Activated CD4-positive, alpha-beta T cell treated with anti-CD3 and anti-CD28 coated beads, Interleukin-2, amount 50 U/mL, for 1 hour (primary cell): Measurements from ENCODE around the gene EYA4.

Source experiments
- DNase-seq: peaks from one replicate; pipeline ENCODE4 v3.0.0-alpha.2; 2020

EYA4 gene

GRCh38 chr6:133241086-133241900 lies at the start of gene EYA4:
Gene EYA4, plus strand, starts transcription at chr6:133241357. Its CDS starts 33,424 bp downstream, at chr6:133274781.
- DNase-seq: no peak

- DNase-seq: no peak
Observed at GRCh38 chr6:133193396-133193795, 47.8 kb upstream of the EYA4 start.

DNA sequence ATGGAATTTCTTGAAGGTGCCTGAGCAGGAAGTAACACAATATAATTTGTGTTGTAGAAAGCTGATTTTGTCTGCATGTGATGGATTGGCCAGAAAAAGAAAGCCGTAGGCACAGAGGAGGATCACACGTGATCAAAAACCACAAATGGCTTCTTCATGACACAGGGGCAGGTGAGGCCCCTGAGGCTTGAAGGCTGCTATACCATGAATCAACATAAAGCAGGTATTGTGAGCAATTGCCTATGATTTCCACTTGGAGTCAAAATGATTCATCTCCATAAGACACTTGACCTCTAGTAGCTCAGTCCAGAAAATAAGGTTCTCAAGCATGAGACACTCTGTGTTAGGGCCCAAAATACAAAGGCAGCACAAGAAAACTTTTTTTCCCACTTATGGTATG lies 42.4 kb upstream of the EYA4 start:
- no peak for DNase-seq

- DNase-seq: no peak
Observed at GRCh38 chr6:133201231-133201630, 39.9 kb upstream of the EYA4 start.

- DNase-seq: no peak
Observed at GRCh38 chr6:133202610-133203343, 38.4 kb upstream of the EYA4 start.

DNA sequence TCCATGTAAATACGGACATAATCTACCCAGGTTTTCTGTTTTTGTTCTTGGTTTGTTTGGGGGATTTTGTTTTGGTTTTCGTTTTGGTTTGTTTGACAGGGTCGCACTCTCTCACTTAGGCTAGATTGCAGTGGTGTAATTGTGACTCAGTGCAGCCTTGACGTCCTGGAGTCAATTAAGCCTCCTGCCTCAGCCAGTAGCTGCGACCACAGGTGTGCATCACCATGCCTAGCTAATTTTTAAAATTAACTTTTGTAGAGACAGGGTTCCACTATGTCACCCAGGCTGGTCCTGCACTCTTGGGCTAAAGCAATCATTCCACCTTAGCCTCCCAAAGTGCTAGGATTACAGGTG lies 37.8 kb upstream of the EYA4 start:
- no peak for DNase-seq

- DNase-seq: no peak
Observed at GRCh38 chr6:133205304-133205703, 35.9 kb upstream of the EYA4 start.

GRCh38 chr6:133206942-133207341 lies 34.2 kb upstream of the EYA4 start:
- DNase-seq: no peak

GRCh38 chr6:133207754-133208153 lies 33.4 kb upstream of the EYA4 start:
- DNase-seq: no peak

DNA sequence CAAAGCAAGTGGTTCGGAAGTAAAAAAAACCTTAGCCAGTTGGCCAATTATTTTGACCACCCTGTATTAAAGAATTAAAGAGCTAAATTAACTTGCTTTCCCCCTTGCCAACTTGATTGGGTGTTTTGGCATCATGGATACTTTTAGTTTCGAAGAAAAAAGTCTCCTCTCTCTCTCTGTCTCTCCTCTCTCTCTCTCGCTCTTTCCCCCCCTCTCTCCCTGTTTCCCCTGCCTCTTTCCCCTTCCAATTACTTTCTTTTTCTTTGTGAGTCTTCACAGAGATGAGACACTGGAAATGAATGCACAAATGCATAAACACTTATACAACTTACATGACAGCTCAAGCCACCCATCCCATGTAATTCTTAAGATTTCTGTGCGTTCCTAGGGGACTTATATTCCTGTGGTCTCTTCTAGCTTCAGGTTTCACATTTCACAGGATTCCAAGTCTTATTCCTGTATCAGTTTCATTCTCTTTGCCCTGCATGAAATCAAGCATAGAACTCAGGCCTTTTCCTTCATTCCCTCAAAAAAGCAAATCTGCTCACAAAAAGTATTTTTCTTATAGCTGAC lies 32.9 kb upstream of the EYA4 start:
- DNase-seq: no peak

GRCh38 chr6:133214267-133214666 lies 26.9 kb upstream of the EYA4 start:
- no peak for DNase-seq

- no peak for DNase-seq
Observed at GRCh38 chr6:133218852-133219251, 22.3 kb upstream of the EYA4 start.

GRCh38 chr6:133223452-133224029 lies 17.6 kb upstream of the EYA4 start:
- DNase-seq: no peak

GRCh38 chr6:133225560-133225959 lies 15.6 kb upstream of the EYA4 start:
- no peak for DNase-seq

- no peak for DNase-seq
Observed at GRCh38 chr6:133227344-133227743, 13.8 kb upstream of the EYA4 start.

DNA sequence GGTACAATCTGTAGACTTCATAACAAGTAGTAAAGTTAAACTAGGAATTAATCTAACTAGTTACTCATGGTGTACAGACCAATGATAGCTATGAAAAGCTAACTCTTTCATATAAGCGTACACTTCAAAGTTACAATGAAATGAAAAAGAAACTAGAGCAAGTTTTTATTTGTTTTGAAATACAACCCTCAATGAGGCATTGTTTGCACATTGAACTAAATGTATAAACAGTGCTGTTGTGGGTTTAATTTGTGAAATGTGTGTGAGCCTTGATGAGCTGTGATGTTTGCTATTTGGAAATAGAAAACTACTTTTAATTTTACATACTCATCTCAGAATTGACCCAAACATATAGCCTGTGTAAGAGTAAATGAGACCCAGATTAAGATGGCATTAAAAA lies 11.1 kb upstream of the EYA4 start:
- DNase-seq: no peak

GRCh38 chr6:133235221-133235620 lies 5.9 kb upstream of the EYA4 start:
- no peak for DNase-seq

- no peak for DNase-seq
Observed at GRCh38 chr6:133236932-133237331, 4.2 kb upstream of the EYA4 start.

DNA sequence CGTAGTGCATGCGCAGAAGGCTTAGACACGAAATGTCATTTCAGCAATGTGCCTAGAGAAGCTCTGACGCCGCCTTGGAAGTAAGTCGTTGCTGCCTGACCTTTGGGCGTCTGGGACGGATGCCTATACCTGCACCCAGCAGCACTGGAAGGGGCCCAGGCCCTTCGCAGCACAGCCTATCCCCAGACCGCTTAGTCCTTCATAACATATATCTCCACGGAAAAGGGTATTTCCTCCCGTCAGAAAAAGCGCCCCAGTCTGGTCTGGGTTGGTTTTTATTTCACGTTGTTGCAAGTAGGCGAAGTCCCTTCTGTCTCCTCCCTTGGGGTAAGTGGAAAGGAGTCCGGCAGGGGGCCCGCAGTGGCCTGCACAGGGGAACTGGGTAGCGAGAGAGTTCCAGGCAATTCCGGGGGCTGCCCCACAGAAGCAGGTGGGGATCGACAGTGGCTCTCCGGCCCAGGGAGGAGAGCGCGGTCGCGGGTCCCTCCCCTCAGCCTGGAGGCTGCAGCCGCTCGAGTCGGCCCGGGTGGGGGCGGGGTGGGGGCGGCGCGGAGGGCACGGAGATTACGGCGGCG lies 559 bp upstream of the EYA4 start:
- DNase-seq: no peak

- no peak for DNase-seq
Observed at GRCh38 chr6:133241901-133242636, 912 bp downstream of the EYA4 start.

DNA sequence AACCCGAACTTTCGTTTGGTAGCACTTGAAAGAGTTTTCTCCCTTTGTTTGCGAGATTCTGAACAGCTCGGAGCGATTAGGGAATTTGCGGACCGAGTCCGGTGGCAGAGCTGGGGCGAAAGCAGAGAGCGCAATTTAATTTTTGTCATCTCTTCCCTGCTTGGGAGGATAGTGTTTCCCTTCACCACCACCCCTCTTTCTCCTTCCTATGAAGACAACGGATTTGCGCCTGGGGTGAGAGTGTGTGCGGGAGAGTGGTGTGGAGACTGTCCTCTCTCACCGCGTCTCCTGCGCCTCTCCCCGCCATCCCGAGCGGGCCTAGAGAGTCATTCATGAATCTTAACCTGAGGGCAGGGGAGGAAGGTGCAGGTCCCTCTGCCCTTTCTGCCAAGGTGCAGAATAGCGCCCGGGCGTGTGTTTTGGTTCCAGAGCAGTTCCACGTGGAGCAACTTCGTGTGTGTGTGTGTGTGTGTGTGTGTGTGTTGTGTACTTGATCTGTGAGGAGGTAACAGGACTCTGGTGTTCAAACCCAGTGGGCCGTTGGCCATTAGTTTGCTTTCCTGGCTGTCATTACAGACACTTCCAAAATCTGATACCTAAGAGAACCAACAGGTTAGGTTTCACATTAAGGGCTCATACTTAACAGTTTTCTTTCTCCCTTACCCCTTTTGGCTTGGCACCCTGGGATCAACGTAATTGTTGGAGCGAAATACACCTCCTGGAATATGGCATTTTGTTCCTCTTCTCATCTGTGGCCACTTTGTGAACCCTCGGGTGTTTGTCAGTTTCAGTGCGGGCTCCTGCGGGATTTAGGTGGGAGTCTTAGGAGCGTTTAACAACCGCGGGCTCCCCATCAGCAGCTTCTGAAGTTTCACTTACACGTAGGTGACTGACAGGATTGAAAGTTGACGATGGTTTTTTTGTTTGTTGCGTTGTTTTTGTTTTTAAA lies 1.8 kb downstream of the EYA4 start:
- DNase-seq: no peak
